Fibroblast of peridontal ligament (primary cell): ENCODE results near the gene RREB1.

Experiments used
- DNase-seq: peaks from one replicate; pipeline ENCODE4 v3.0.0-alpha.2; 2010; ENCODE audit errors: extremely low read depth

The RREB1 gene, protein sequence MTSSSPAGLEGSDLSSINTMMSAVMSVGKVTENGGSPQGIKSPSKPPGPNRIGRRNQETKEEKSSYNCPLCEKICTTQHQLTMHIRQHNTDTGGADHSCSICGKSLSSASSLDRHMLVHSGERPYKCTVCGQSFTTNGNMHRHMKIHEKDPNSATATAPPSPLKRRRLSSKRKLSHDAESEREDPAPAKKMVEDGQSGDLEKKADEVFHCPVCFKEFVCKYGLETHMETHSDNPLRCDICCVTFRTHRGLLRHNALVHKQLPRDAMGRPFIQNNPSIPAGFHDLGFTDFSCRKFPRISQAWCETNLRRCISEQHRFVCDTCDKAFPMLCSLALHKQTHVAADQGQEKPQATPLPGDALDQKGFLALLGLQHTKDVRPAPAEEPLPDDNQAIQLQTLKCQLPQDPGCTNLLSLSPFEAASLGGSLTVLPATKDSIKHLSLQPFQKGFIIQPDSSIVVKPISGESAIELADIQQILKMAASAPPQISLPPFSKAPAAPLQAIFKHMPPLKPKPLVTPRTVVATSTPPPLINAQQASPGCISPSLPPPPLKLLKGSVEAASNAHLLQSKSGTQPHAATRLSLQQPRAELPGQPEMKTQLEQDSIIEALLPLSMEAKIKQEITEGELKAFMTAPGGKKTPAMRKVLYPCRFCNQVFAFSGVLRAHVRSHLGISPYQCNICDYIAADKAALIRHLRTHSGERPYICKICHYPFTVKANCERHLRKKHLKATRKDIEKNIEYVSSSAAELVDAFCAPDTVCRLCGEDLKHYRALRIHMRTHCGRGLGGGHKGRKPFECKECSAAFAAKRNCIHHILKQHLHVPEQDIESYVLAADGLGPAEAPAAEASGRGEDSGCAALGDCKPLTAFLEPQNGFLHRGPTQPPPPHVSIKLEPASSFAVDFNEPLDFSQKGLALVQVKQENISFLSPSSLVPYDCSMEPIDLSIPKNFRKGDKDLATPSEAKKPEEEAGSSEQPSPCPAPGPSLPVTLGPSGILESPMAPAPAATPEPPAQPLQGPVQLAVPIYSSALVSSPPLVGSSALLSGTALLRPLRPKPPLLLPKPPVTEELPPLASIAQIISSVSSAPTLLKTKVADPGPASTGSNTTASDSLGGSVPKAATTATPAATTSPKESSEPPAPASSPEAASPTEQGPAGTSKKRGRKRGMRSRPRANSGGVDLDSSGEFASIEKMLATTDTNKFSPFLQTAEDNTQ (N-terminal part only)

DNA sequence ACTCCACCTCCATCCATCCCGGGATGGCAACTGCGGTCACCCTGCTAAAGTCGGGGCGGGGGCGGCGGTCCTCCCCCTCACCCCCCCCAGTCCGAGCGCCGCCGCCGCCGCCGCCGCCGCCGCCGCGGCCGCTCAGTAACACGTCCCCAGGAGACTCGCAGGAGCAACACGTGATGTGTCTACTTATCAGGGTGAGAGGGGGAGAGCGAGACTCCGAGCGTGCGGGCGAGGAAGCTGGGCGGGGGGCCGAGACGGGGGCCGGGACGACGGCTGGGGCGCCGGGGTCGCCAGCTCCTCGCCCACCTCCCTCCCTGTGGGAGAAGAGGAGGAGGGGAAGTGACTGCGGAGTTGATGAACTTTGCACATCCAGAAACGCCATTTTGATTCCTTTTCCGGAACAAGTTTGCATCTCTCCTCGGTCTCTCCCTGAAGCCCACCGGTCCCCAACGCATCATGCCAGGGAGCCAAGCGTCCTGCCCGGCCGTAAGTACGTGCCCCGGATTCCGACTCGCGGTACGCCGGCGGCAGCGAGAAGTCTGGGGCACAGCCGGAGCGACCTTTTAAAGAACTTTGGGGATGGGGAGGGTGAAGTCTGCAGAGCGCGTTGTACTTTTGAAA, at the start of gene RREB1:
Gene RREB1 (plus strand): TSS at position 384 of the 618 bp plus-strand sequence. CDS start 73,951 bp downstream, outside the sequence.
- DNase-seq, result peak; percentile 42

DNA sequence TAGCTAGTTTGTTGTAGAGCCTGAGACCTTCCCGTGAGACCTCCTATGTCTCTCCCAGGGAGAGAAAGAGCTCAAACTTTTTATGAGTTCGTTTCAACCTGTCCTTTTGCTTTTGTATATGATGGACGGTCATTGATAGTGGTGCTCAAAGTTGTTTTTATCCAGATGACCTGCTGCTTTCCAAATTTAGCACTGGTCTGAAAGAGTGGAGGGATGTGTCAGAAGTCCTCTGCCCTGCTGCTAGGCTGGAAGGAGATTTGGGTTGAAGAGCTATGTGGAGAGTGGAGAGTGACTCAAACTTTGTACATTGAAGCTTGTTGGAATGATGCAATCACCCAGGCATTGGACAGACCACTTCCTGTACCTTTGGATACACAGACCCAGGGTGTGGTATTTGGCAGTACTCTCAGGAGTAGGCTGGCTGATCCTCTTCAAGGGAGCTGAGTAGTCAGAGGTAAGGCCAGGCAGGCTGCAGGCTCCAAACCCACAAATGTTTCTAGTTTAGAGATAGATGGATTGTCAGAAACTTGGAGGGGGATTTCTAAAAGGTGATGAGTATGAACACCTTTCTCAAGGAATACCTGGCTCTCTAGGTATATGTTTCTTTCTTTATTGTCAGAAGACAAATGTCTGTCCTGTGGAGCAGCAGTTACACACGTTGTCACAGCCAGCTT, 49.4 kb upstream of the RREB1 start:
- DNase-seq, result peak; percentile 74

DNA sequence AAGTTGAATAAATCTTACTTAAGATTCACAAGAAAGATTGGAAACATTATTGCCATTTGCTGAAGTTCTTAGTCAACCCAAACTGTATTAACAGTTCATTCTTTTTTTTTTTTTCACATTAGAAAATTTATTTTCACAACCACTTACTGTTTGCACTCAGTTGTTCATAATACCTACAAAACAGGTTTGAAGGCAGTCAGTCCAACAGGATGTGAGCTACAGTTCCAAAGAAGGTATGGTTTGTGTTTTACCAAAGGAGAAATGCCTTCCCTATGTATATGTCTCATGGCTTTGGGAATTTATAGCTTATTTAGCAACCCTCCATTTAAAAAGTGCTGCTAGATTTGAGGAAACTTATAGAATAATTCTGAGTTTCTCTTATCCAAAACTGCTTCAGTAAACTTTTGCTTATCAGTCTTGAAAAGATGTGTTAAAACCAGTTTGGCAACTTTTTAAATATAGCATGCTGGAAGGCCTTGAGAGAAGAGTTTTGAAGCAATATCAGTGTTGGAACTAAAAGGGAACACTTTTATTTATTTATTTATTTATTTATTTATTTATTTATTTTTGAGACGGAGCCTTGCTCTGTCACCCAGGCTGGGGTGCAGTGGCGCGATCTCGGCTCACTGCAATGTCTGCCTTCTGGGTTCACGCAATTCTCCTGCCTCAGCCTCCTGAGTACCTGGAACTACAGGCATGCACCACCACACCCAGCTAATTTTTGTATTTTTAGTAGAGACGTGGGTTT, 46.8 kb upstream of the RREB1 start:
- DNase-seq, result no peak

DNA sequence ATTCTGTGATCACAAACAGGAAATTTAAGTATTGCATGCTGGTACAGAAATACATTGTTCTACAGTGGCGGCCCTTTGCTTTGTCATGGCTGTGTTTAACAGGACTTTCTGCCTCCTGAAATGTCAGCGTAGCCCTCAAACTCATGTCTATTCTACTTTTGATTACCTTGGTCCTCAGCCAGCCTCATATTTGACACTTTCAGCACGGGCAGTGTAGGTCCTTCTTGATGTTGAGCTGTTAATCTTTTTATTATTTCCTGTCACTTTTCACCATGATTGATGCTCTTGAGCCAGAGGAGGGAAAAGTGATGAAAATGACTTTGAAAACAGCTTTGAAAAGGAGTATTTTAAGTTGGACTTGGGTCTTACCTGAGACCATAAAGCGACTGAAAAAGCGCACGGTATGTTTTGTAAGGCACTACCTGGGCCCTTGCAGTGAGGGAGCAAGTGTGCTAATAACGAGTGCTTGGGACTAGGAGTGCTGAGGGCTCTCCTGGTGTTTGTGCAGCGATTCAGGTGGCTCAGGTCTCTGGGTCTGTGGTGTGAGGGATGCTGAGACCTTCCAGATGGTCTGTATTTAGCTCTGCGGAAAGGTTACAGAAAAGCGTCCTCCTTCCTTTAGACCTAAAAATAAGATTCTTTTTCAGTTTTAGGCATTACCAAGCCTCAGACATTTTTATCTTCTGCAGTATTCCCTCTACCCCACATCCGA, 45.2 kb upstream of the RREB1 start:
- no peak for DNase-seq

DNA sequence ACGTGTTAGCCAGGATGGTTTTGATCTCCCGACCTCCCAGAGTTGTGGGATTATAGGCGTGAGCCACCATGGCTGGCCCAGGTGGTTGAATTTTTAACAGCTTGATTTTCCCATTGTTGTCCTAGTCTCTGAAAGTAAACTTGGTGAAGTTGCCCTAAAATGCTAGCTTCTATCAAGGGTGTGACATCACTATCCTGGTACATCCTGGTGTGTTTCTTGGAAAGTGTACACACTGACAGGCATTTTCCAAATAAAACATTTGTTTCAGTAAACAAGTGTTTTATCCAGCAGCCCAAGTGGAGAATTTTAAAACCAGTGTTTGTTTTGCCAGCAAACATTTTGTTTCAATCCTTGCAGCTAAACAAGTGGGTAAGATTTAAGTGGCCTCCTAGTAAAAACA, 40.5 kb upstream of the RREB1 start:
- DNase-seq, result no peak

DNA sequence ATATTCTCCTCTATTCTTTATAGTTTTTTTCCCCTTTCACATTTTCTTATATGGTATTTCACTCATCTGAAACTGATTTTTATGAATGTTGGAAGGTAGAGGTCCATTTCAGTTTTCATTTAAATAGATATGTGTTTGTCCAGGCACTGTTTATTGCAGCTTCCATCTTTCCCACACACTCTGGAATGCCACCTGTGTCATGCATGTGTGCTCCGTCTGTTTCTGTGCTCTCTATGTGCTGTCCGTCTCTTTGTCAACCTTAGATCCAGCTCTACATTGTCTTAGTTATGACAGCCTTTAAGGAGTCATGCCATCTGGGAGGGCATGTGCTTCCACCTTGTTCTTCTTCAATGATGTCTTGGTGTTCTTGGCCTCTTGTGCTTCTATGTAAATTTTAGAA, 36.4 kb upstream of the RREB1 start:
- DNase-seq, result no peak

DNA sequence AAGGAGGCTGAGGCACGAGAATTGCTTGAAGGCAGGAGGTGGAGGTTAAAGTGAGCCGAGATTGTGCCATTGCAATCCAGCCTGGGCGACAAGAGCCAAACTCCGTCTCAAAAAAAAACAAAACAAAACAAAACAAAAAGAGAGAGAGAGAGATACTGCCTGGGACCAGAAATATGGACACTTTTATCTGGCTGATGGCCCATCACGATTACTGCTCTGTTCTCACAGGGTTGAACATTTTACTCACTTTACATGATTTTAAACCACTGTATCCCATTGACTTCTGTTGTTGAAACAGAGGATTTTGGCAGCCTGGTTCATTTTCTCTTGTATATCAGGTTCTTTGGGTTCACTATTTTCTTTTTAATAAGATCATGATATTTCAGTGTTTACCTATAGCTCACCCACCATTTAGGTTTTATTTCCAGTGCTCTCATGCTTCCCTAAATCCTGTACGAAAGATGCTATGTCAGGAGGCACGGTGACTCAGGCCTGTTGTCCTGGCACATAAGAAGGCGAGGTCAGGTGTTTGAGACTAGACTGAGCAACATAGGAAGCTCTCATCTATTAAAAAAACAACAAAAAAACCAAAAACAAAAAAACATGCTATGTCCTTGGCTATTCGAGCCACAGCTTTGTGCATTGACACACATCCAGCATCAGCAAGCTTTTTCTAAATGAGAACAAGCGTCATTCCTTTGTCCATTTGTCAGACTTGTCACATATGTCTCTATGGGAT, 34.5 kb upstream of the RREB1 start:
- DNase-seq, result no peak

DNA sequence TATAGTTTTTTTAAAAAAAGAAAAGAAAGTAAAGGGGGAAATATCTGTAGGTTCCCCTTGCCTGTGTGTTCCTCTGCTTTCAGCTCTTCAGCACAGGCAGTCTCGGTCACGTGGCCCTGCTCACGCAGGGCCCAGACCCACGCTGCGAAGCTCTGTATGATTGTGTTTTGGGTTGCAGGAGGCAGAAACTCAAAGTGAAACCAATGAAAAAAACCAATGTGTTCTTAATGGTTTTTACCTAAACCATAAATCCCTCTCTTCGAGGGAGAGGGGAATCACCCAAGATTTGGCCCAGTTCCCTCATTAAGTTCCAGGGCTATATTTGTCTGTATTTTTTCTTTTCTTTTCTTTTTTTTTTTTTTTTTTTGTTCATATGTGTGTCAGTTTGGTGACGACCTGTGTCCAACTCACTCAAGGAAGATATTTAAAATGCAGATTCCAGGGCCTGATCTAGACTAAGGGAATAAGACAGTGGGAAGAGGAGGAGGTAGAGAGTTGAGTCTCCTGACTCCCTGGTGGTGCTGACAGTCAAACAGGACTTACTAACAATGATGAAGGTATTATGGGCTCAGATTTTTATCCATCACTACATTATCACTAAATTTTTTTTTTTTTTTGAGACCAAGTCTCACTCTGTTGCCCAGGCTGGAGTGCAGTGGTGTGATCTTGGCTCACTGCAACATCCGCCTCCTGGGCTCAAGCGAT, 33.8 kb upstream of the RREB1 start:
- DNase-seq, result peak; percentile 22

DNA sequence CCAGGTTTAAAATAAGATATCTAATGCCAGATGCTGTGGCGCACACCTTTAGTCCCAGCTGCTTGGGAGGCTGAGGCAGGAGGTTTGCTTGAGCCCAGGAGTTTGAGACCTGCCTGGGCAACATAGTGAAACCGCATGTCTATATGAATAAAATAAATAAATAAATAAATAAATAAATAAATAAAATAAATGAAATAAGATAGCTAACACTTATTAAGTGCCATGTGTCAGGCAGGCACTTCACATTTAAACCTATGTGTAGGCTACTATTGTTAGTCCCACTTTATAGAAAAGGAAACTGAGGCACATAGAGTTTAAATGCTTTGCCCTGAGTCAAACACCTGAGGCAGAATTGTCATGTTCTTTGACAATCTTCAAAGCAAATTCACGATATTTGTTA, 32.9 kb upstream of the RREB1 start:
- no peak for DNase-seq

DNA sequence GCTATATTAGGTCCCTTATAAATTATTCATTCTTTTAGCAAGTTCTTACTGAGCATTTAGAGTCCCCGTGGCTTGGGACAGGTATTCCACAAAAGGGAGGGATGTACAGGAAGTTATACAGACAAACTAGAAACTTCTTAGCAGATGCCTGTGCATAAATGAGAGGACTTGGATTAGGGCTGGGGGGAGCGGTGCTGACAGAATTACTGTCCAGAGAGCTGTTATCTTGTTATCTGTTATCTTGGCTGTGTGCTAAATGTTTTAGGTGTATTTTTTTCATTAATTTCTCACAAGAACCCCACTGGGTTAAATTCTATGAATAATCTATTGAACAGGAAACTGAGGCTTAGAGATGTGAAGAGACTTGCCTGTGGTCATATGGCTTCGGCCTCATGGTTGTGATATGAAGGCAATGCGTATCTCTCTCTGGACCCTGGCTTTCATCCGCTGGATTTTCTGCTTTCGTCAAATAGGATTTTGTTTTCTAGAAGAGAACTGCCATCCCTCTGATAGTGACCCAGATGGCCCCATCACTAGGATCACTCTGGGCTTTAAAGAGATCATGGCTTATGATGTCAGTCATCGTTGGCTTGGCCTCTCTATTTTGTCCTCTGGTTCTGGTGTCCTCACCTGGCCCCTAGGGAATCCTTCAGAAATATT, 32.3 kb upstream of the RREB1 start:
- DNase-seq, result no peak

DNA sequence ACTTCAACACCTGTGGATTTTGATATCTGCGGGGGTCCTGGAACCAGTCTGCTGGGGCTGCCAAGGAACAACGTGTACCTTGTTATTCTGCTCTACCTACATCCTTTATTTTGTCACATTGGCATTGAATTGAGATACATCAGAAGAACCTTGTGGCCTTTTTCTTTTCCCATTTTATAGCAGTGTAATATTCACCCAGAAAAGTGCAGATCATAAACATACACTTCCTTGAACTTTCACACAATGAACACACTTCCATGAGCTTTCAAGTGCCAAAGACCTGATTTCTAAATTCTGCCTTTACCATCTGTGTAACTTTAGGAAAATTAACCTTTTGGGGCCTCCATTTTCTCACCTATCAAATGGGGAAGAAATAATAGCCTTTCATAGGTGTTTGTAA, 29.9 kb upstream of the RREB1 start:
- no peak for DNase-seq

DNA sequence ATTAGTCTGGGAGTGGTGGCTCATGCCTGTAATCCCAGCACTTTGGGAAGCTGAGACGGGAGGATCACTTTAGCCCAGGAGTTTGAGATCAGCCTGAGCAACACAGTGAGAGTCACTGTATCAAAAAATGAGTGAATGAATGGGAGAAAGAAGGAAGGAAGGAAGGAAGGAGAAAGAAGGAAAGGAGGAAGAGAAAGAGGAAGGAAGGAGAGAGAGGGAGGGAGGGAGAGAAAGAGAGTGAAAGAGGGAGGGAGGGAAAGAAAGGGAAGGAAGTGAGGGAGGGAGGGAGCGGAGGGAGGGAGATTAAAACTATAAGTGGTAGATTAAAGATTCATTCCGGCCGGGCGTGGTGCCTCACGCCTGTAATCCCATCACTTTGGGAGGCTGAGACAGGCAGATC, 28.9 kb upstream of the RREB1 start:
- DNase-seq, result no peak

DNA sequence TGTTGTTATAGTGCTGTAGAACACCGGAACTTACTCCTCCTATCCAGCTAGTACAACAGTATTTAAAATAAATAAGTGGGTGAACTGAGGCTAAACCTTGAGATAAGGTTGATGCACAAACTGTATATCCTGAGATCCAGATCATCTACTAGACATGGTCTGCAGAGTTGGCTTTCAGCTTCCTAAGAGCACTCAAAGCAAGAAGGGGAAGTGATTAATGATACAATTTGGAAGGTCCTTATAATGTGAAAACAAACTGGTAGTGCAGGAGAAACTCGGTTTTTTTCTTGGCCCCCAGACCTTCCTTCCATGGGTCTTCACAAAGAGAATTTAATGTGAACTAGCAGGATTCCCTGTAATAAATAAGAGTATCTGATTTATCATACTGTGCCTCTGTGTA, 27.4 kb upstream of the RREB1 start:
- DNase-seq, result no peak

DNA sequence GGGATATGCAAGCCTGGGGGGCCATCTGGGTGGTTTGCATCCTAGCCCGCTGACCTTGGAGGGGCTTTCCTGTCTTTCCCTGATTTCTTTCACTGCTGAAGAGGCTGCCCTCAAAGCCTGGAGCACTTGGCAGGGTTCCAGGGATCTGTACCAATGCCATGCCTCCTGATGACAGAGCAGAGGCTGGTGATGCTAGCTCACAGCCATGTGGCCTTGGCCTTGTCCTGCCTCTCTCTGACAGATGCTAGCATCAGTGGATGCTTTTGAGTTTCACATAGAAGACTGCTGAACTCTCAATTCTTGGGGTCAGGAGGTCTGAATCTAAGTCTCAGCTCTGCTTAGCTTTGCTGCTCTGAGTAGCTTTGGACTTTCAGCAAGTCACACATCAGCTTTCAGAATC, 21.9 kb upstream of the RREB1 start:
- DNase-seq, result peak; percentile 6

DNA sequence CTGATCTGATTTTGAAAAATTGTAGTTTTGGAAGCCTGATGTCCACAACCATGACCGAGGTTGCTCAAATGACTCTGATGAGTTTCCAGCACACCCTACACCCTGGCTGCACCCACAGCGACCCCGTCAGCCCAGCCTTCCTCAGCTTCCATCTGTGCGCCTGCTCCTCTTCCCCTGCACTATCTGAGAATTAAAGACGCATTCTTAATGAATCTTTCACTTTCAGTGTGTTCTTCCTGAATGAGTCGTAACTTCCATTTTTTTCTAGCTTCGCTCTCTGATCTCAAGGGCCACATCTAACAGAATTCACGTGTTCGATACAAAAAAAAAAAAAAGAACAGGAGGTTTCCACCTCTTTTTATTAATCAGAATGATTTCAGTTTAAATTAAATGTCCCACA, 21.3 kb upstream of the RREB1 start:
- DNase-seq, result peak; percentile 30

DNA sequence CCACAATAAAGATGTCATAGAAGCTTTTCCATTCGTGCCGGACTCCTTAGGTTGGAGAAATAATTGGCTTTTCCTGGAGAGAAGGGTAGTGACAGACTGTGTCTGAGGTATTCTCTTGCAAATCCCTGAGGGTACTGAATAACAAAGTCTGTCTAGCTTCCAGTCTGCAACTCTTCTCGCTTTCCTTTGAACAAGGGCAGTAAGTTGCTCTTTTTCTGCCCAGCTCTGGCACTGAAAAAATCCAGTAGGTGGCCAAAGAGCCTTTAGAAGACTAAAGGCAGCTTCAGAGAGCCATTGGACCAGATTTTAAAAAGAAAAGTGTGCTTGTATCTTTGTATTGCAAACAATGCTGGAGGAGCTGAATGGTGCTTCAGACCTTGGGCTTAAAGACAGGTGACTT, 20.7 kb upstream of the RREB1 start:
- DNase-seq, result peak; percentile 50

DNA sequence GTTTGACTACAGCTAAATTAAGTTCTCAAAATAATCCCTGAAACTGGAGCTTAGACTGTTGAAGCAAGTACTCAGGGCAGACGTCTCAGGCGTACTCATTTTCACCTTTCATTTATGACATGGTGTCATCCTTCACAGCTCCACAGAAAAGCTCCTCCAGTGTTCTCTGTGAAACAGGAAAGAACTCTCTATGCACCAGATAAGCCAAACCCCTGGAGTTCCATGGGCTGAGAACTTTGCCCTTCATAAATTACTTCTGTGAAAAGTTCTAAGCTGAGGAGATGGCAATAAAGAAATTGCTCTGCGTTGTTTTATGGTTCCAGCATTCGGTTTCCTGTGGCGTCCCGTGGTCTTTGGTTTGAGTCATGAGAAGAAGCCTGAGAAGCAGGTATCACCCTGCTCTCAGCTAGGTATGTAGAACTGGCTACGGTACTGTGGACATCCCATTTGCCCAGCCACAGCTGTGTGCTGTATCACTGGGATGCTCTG, 20.2 kb upstream of the RREB1 start:
- no peak for DNase-seq
